Parathyroid adenoma (tissue), 2 donors: ENCODE results near the gene TMEM141.

Experiments used
- H2AFZ ChIP-seq: fragments of 300-600 bp; sonication (generic); one replicate; pipeline ENCODE4 v1.7.0; 2017; ENCODE audit warnings: antibody characterized with exemption, mild to moderate bottlenecking
- H3K27ac ChIP-seq: fragments of 300-600 bp; sonication (generic); one replicate; pipeline ENCODE4 v1.7.0; 2017
- H3K27me3 ChIP-seq: fragments of 300-600 bp; sonication (generic); one replicate; pipeline ENCODE4 v1.7.0; 2017; ENCODE audit warnings: low read length; ENCODE audit not compliant: control insufficient read depth, insufficient read depth
- H3K36me3 ChIP-seq: fragments of 300-600 bp; sonication (generic); one replicate; pipeline ENCODE4 v1.7.0; 2017; ENCODE audit warnings: low read length; ENCODE audit not compliant: control insufficient read depth, insufficient read depth
- H3K4me1 ChIP-seq: fragments of 300-600 bp; sonication (generic); one replicate; pipeline ENCODE4 v1.7.0; 2017; ENCODE audit warnings: control low read depth
- H3K4me2 ChIP-seq: fragments of 300-600 bp; sonication (generic); one replicate; pipeline ENCODE4 v1.7.0; 2017; ENCODE audit warnings: low read length
- H3K4me3 ChIP-seq: fragments of 300-600 bp; sonication (generic); one replicate; pipeline ENCODE4 v1.7.0; 2017; ENCODE audit warnings: low read depth, low read length
- H3K79me2 ChIP-seq: fragments of 300-600 bp; sonication (generic); one replicate; pipeline ENCODE4 v1.7.0; 2017; ENCODE audit warnings: control low read depth
- H3K9ac ChIP-seq: fragments of 300-600 bp; sonication (generic); one replicate; pipeline ENCODE4 v1.7.0; 2017; ENCODE audit warnings: mild to moderate bottlenecking
- H3K9me3 ChIP-seq: fragments of 300-600 bp; sonication (generic); one replicate; pipeline ENCODE4 v1.7.0; 2017; ENCODE audit warnings: low read length; ENCODE audit not compliant: control insufficient read depth
- CTCF ChIP-seq: fragments of 300-600 bp; sonication (generic); IDR thresholded peaks from one replicate; pipeline ENCODE4 v1.7.0; 2017; ENCODE audit warnings: antibody characterized with exemption, mild to moderate bottlenecking
- donor health status: primary hyperparathyroidism.

Gene TMEM141

GRCh38 chr9:136751244-136751643 lies 39.9 kb upstream of the TMEM141 start:
- H3K4me3 ChIP-seq = no peak overlapping the region
- no peaks in the 10 kb centered on the region for H3K9me3 ChIP-seq
- no peaks in the 10 kb centered on the region for H3K4me1 ChIP-seq
- H3K36me3 ChIP-seq = no peaks in the 10 kb centered on the region
- H3K4me2 ChIP-seq = no peak overlapping the region
- H3K27ac ChIP-seq = no peak overlapping the region
- no peak for TF ChIP-seq CTCF
- no peak overlapping the region for H3K9ac ChIP-seq
- no peak overlapping the region for H2AFZ ChIP-seq
- H3K27me3 ChIP-seq = no peaks in the 10 kb centered on the region
- H3K79me2 ChIP-seq = no peaks in the 10 kb centered on the region

GRCh38 chr9:136751814-136752213 lies 39.3 kb upstream of the TMEM141 start:
- H3K79me2 ChIP-seq = no peaks in the 10 kb centered on the region
- no peak overlapping the region for H3K9ac ChIP-seq
- H2AFZ ChIP-seq = no peak overlapping the region
- H3K27me3 ChIP-seq = no peaks in the 10 kb centered on the region
- TF ChIP-seq CTCF = no peak
- no peaks in the 10 kb centered on the region for H3K9me3 ChIP-seq
- H3K36me3 ChIP-seq = no peaks in the 10 kb centered on the region
- no peak overlapping the region for H3K27ac ChIP-seq
- H3K4me1 ChIP-seq = no peaks in the 10 kb centered on the region
- no peak overlapping the region for H3K4me2 ChIP-seq
- H3K4me3 ChIP-seq = no peak overlapping the region

DNA sequence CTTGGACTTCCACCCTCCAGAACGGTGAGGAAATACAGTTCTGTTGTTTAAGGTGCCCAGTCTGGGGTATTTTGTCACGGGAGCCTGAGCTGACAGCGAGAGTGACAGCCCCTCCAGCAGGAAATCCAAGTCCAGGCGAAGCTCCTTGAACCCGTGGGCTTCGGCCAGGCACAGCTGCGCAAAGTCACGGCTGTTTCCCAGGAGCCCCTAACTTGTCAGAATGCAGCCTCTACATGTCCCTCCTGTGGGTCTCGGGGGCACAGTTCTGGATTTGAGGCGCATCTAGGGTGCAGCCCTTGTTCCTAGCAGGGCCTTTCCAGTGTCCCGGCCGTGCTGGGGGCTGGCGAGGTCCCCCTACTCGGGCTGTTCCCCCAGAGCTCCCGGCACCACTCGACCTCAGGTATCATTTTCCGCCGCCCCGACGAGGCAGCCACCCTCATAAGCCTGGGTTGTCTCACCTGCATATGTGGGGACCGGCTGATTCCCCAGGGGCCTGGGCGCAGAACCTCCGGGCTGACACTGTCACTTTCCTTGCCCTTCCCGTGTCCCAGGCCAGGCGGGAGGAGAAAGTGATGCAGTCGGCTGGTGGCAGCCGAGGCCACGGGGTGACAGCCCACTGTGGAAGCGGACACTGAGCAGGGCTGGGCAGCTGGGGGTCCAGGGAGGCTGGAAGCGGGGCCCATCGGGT lies 37.6 kb upstream of the TMEM141 start:
- H3K4me3 ChIP-seq = no peak overlapping the region
- H3K4me1 ChIP-seq = no peaks in the 10 kb centered on the region
- no peak for TF ChIP-seq CTCF
- H3K79me2 ChIP-seq = no peaks in the 10 kb centered on the region
- no peak overlapping the region for H3K4me2 ChIP-seq
- H3K9me3 ChIP-seq = no peaks in the 10 kb centered on the region
- no peak overlapping the region for H3K9ac ChIP-seq
- no peaks in the 10 kb centered on the region for H3K27me3 ChIP-seq
- H3K36me3 ChIP-seq = no peaks in the 10 kb centered on the region
- no peak overlapping the region for H3K27ac ChIP-seq
- H2AFZ ChIP-seq = no peak overlapping the region

DNA sequence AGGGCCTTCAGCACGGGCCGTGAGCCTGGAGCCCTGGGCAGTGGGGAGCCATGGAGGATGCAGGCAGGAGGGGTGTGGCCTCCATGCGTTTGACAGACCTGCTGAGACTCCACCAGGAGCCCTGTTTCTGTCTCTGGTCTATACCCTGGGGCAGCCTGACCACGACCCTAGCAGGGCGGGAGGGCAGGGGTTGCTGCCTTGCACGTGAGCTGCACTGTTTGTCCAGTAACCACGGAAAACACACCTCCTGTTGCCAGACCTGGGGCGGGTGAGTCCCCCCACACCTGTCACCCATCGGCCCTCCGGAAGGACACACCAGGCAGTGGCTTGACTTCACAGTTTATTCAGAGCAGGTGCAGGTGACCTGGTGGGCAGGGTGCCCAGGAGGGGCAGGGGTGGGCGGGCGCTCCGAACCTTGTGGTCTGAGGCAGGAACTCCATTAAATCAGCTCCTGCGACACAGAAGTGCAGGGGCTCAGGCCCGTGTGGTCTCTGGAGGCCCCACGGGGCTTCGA lies 37.0 kb upstream of the TMEM141 start:
- no peaks in the 10 kb centered on the region for H3K27me3 ChIP-seq
- no peak for TF ChIP-seq CTCF
- no peak overlapping the region for H3K27ac ChIP-seq
- H3K9ac ChIP-seq = no peak overlapping the region
- H2AFZ ChIP-seq = no peak overlapping the region
- H3K9me3 ChIP-seq = no peaks in the 10 kb centered on the region
- H3K4me2 ChIP-seq = no peak overlapping the region
- no peak overlapping the region for H3K4me3 ChIP-seq
- H3K79me2 ChIP-seq = no peaks in the 10 kb centered on the region
- no peaks in the 10 kb centered on the region for H3K36me3 ChIP-seq
- no peaks in the 10 kb centered on the region for H3K4me1 ChIP-seq
